K562 (cell line): Measurements from ENCODE around the gene NDFIP2. TPM values are rescaled to one million over a fixed set of nuclear protein-coding genes. Genes with fewer than 3 reads are reported as not detected.

Experiments
- ATF1 ChIP-seq, 2 experiments: fragments of 450-650 bp in 1 of 2; IDR thresholded peaks; 2 replicates each; pipeline ENCODE4 v1.6.1; 2016; ENCODE audit warnings: missing compliant biosample characterization in 1 of 2, missing genetic modification characterization in 1 of 2
- BCOR ChIP-seq: fragments of 450-650 bp; IDR thresholded peaks from 2 replicates; pipeline ENCODE4 v1.6.1; 2016
- CREM ChIP-seq: IDR thresholded peaks from 2 replicates; pipeline ENCODE4 v1.6.1; 2014; ENCODE audit warnings: antibody characterized with exemption, low read depth
- HIVEP1 ChIP-seq: fragments of 250-450 bp; sonication (Bioruptor Pico); IDR thresholded peaks from 2 replicates; pipeline ENCODE4 v1.4.0; 2020; ENCODE audit warnings: mild to moderate bottlenecking
- HMG20A ChIP-seq: fragments of 450-650 bp; formaldehyde crosslinking; conservative IDR thresholded peaks from 2 replicates; pipeline ENCODE4 v1.4.0; 2020; ENCODE audit warnings: mild to moderate bottlenecking, mixed read lengths
- HNRNPLL ChIP-seq: fragments of 200-400 bp; formaldehyde crosslinking; IDR thresholded peaks from 2 replicates; pipeline ENCODE4 v1.6.1; 2017; ENCODE audit warnings: low read length, low read depth, mild to moderate bottlenecking; ENCODE audit not compliant: poor library complexity, severe bottlenecking
- NCOA2 ChIP-seq, 2 experiments: fragments of 450-650 bp; IDR thresholded peaks; 2 replicates each; pipeline ENCODE4 v1.6.1; 2018; ENCODE audit warnings: mild to moderate bottlenecking in 2 of 2, moderate library complexity in 1 of 2; ENCODE audit not compliant: partially characterized antibody in 2 of 2
- STAG1 ChIP-seq: sonication (generic); formaldehyde crosslinking; IDR thresholded peaks from 2 replicates; pipeline ENCODE4 v1.5.0; 2020; ENCODE audit warnings: missing genetic modification reagents, borderline replicate concordance
- TAL1 ChIP-seq: fragments of 450-650 bp; IDR thresholded peaks from 2 replicates; pipeline ENCODE4 v1.6.1; 2016; ENCODE audit warnings: mild to moderate bottlenecking
- YY1 ChIP-seq, 3 experiments: IDR thresholded peaks; 2 replicates each; pipeline ENCODE4 v1.6.1; 2011; ENCODE audit warnings: low read length in 2 of 3, mild to moderate bottlenecking in 2 of 3, moderate library complexity in 2 of 3, borderline replicate concordance in 1 of 3, control low read depth in 1 of 3, low read depth in 1 of 3; ENCODE audit not compliant: insufficient read depth in 3 of 3, insufficient replicate concordance in 2 of 3, control insufficient read depth in 1 of 3, insufficient read length in 1 of 3; ENCODE audit errors: extremely low read depth in 1 of 3
- ZKSCAN3 ChIP-seq: fragments of 250-450 bp; sonication (Bioruptor Pico); IDR thresholded peaks from 2 replicates; pipeline ENCODE4 v1.4.0; 2020
- polyA plus RNA-seq, 8 experiments: library from polyadenylated mRNA; depleted of rRNA in 4 of 8; stranded (reverse) in 5 of 8; unstranded in 3 of 8; fragments of >200 nt; fragmentation: Nextera tagmentation in 2 of 8; fragmentation: Illumina TruSeq in 1 of 8; extraction: Ambion mirVana in 2 of 8; extraction: Trizol in 1 of 8; gene quantifications; 2 replicates each; pipeline versions ENCODE4 v1.2.1 to v1.2.3, GENCODE V29; 2011 to 2014; ENCODE audit warnings: inconsistent platforms in 1 of 8, missing spikeins in 1 of 8
- total RNA-seq, 7 experiments: library from RNA; depleted of rRNA in 6 of 7; stranded (reverse); fragments of >200 nt in 6 of 7; fragmentation: Illumina TruSeq in 2 of 7; extraction: Trizol in 2 of 7; gene quantifications; 2 replicates each; pipeline versions ENCODE4 v1.2.1 to v1.2.3, GENCODE V29; 2011 to 2021; ENCODE audit warnings: low replicate concordance in 1 of 7
- TF ChIP-seq, protein P1 (sequence below), 2 experiments: fragments of 450-650 bp in 1 of 2; sonication (generic) in 1 of 2; formaldehyde crosslinking in 1 of 2; IDR thresholded peaks; 2 replicates each; pipeline versions ENCODE4 v1.7.1 to v1.9.0; 2016 to 2022; ENCODE audit warnings: inconsistent platforms in 1 of 2, mild to moderate bottlenecking in 1 of 2, missing genetic modification reagents in 1 of 2
- TF ChIP-seq, protein P2 (sequence below): sonication (generic); formaldehyde crosslinking; IDR thresholded peaks from 2 replicates; pipeline ENCODE4 v1.8.0; 2022; ENCODE audit warnings: missing genetic modification reagents, mild to moderate bottlenecking, moderate library complexity, borderline replicate concordance
- TF ChIP-seq, protein P3 (sequence below), 2 experiments: fragments of 450-650 bp; conservative IDR thresholded peaks; 2 replicates each; pipeline ENCODE4 v1.6.1; 2017; ENCODE audit warnings: mild to moderate bottlenecking in 2 of 2, moderate library complexity in 2 of 2

The NDFIP2 gene
- total and polyA plus RNA-seq, 9 of the 15 experiments (the other 6 are each of a cell fraction or from before 2014, with no cell fraction given) = 13.4 to 54.4 (median 27.8) TPM

GRCh38 chr13:79480954-79481684 lies at the start of gene NDFIP2 (continued):
- TF ChIP-seq, protein P1, sequence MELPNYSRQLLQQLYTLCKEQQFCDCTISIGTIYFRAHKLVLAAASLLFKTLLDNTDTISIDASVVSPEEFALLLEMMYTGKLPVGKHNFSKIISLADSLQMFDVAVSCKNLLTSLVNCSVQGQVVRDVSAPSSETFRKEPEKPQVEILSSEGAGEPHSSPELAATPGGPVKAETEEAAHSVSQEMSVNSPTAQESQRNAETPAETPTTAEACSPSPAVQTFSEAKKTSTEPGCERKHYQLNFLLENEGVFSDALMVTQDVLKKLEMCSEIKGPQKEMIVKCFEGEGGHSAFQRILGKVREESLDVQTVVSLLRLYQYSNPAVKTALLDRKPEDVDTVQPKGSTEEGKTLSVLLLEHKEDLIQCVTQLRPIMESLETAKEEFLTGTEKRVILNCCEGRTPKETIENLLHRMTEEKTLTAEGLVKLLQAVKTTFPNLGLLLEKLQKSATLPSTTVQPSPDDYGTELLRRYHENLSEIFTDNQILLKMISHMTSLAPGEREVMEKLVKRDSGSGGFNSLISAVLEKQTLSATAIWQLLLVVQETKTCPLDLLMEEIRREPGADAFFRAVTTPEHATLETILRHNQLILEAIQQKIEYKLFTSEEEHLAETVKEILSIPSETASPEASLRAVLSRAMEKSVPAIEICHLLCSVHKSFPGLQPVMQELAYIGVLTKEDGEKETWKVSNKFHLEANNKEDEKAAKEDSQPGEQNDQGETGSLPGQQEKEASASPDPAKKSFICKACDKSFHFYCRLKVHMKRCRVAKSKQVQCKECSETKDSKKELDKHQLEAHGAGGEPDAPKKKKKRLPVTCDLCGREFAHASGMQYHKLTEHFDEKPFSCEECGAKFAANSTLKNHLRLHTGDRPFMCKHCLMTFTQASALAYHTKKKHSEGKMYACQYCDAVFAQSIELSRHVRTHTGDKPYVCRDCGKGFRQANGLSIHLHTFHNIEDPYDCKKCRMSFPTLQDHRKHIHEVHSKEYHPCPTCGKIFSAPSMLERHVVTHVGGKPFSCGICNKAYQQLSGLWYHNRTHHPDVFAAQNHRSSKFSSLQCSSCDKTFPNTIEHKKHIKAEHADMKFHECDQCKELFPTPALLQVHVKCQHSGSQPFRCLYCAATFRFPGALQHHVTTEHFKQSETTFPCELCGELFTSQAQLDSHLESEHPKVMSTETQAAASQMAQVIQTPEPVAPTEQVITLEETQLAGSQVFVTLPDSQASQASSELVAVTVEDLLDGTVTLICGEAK (IDR thresholded peaks at IDR 0.05) = peak; percentile 92
- TF ChIP-seq, protein P1 (CRISPR knock-in tag; IDR thresholded peaks at IDR 0.05) = no peak
- TF ChIP-seq ZKSCAN3 = no peak
- TF ChIP-seq, protein P2, sequence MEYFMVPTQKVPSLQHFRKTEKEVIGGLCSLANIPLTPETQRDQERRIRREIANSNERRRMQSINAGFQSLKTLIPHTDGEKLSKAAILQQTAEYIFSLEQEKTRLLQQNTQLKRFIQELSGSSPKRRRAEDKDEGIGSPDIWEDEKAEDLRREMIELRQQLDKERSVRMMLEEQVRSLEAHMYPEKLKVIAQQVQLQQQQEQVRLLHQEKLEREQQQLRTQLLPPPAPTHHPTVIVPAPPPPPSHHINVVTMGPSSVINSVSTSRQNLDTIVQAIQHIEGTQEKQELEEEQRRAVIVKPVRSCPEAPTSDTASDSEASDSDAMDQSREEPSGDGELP (CRISPR knock-in tag) = peak; percentile 62; the same call in 1 of the 2 replicates
- TF ChIP-seq NCOA2 (IDR thresholded peaks at IDR 0.05; ENCODE audit: partially characterized antibody in 2 of 2) = no peak
- TF ChIP-seq HIVEP1 = no peak
- TF ChIP-seq CREM = peak; percentile 65
- 0 out of 2 replicates have a peak, but pooled peaks have one; percentile 8 for TF ChIP-seq BCOR
- 0 out of 2 replicates have a peak, but pooled peaks have one; percentile 21 for TF ChIP-seq ATF1 (CRISPR knock-in tag; IDR thresholded peaks at IDR 0.05)
- TF ChIP-seq ATF1 (tag; IDR thresholded peaks at IDR 0.05) = peak; percentile 61
- no peak for TF ChIP-seq TAL1
- TF ChIP-seq HMG20A (CRISPR knock-in tag) = no peak
- no peak for TF ChIP-seq STAG1 (CRISPR knock-in tag)
- TF ChIP-seq, protein P3, sequence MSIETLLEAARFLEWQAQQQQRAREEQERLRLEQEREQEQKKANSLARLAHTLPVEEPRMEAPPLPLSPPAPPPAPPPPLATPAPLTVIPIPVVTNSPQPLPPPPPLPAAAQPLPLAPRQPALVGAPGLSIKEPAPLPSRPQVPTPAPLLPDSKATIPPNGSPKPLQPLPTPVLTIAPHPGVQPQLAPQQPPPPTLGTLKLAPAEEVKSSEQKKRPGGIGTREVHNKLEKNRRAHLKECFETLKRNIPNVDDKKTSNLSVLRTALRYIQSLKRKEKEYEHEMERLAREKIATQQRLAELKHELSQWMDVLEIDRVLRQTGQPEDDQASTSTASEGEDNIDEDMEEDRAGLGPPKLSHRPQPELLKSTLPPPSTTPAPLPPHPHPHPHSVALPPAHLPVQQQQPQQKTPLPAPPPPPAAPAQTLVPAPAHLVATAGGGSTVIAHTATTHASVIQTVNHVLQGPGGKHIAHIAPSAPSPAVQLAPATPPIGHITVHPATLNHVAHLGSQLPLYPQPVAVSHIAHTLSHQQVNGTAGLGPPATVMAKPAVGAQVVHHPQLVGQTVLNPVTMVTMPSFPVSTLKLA (conservative IDR thresholded peaks at IDR 0.05) = peak in 1 of 2 experiments; percentile 56; a peak in 2 of 4 replicates
- TF ChIP-seq HNRNPLL = peak; percentile 77
- peak in 1 of 3 experiments; percentile 44 for TF ChIP-seq YY1 (IDR thresholded peaks at IDR 0.05; ENCODE audit: borderline replicate concordance in 1 of 3, control insufficient read depth in 1 of 3, extremely low read depth in 1 of 3, insufficient read depth in 3 of 3, insufficient read length in 1 of 3, insufficient replicate concordance in 2 of 3, low read depth in 1 of 3, low read length in 2 of 3)
